Suprapubic skin (tissue), 4 donors: ENCODE data around the gene TMEM131L. TPM values are rescaled to one million over a fixed set of nuclear protein-coding genes. Genes with fewer than 3 reads are reported as not detected.
"Not testable (repeated sequence)": the region's sequence is repeated elsewhere in the genome, so short reads cannot be mapped to it uniquely, and the experiment has no call there.

ENCODE experiments used
- DNase-seq, 2 donors: peaks; one replicate each; pipeline ENCODE4 v3.0.0-alpha.2; 2019; ENCODE audit warnings: low spot score in 2 of 2
- H3K27ac ChIP-seq: fragments of 200-600 bp; sonication (generic); one replicate; pipeline ENCODE4 v1.5.1; 2019
- H3K27me3 ChIP-seq: fragments of 200-600 bp; sonication (generic); one replicate; pipeline ENCODE4 v1.5.1; 2019
- H3K36me3 ChIP-seq: fragments of 200-600 bp; sonication (generic); one replicate; pipeline ENCODE4 v1.5.1; 2019
- H3K4me1 ChIP-seq: fragments of 200-600 bp; sonication (generic); one replicate; pipeline ENCODE4 v1.5.1; 2019
- H3K4me3 ChIP-seq: fragments of 200-600 bp; sonication (generic); one replicate; pipeline ENCODE4 v1.5.1; 2019; ENCODE audit warnings: mild to moderate bottlenecking
- H3K9me3 ChIP-seq: fragments of 200-600 bp; sonication (generic); one replicate; pipeline ENCODE4 v1.5.1; 2019
- EP300 ChIP-seq: sonication (generic); formaldehyde crosslinking; IDR thresholded peaks from one replicate; pipeline ENCODE4 v1.6.1; 2017; ENCODE audit warnings: antibody characterized with exemption
- POLR2A ChIP-seq, 2 donors: fragments of 450-650 bp; IDR thresholded peaks; one replicate each; pipeline ENCODE4 v1.6.1; 2017; ENCODE audit warnings: antibody characterized with exemption in 2 of 2, mild to moderate bottlenecking in 2 of 2, moderate library complexity in 2 of 2
- POLR2AphosphoS5 ChIP-seq, 3 donors: sonication (generic); formaldehyde crosslinking; IDR thresholded peaks; one replicate each; pipeline ENCODE4 v1.6.1; 2017; ENCODE audit warnings: antibody characterized with exemption in 3 of 3
- WGBS: methylation state at CpG from one replicate; pipeline ENCODE4 v1.1.5; 2018; 5-methylcytosine and 5-hydroxymethylcytosine counted together
- total RNA-seq, 4 donors: library from RNA; depleted of rRNA; stranded (reverse); fragments of >200 nt; gene quantifications; one replicate each; pipeline ENCODE4 v1.1.0, GENCODE V29; 2016
- TF ChIP-seq, protein P1 (sequence below), 2 donors: fragments of 200-600 bp in 1 of 2; fragments of 450-650 bp in 1 of 2; sonication (generic) in 1 of 2; IDR thresholded peaks; one replicate each; pipeline ENCODE4 v1.5.1; 2016 to 2019; ENCODE audit warnings: antibody characterized with exemption in 2 of 2, mild to moderate bottlenecking in 1 of 2, moderate library complexity in 1 of 2

Gene TMEM131L
- total RNA-seq, 4 donors from 2014 or later = 13.5 to 25.0 (median 17.2) TPM

GRCh38 chr4:153450544-153450917 lies 15.6 kb upstream of the TMEM131L start:
- Histone ChIP-seq H3K9me3 (no peaks in the 10 kb centered on the region), H3K4me3 (no peak overlapping the region), H3K4me1 (peaks cover 12% of the 10 kb centered on the region), H3K27ac (no peak overlapping the region), H3K27me3 (no peaks in the 10 kb centered on the region), H3K36me3 (no peaks in the 10 kb centered on the region)
- no peak for DNase-seq
- TF ChIP-seq, protein P1, sequence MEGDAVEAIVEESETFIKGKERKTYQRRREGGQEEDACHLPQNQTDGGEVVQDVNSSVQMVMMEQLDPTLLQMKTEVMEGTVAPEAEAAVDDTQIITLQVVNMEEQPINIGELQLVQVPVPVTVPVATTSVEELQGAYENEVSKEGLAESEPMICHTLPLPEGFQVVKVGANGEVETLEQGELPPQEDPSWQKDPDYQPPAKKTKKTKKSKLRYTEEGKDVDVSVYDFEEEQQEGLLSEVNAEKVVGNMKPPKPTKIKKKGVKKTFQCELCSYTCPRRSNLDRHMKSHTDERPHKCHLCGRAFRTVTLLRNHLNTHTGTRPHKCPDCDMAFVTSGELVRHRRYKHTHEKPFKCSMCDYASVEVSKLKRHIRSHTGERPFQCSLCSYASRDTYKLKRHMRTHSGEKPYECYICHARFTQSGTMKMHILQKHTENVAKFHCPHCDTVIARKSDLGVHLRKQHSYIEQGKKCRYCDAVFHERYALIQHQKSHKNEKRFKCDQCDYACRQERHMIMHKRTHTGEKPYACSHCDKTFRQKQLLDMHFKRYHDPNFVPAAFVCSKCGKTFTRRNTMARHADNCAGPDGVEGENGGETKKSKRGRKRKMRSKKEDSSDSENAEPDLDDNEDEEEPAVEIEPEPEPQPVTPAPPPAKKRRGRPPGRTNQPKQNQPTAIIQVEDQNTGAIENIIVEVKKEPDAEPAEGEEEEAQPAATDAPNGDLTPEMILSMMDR (IDR thresholded peaks at IDR 0.05) = no peak
- TF ChIP-seq EP300 = no peak
- TF ChIP-seq POLR2AphosphoS5 (IDR thresholded peaks at IDR 0.05) = no peak
- 86% methylated on average over 5 of the region's 5 CpGs for WGBS

DNA sequence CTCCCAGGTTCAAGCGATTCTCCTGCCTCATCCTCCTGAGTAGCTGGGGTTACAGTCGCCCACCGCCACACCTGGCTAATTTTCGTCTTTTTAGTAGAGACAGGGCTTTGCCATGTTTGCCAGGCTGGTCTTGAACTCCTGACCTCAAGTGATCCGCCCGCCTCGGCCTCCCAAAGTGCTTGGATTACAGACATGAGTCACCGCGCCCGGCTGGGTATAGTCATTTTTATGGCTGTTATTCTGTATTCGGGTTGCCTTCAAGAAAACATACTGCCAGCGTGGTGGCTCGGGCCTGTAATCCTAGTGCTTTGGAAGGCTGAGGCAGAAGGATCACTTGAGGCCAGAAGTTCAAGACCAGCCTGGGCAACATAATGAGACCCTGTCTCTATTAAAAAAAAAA lies 15.0 kb upstream of the TMEM131L start:
- not testable (repeated sequence) for H3K36me3 ChIP-seq, H3K27ac ChIP-seq, H3K27me3 ChIP-seq, H3K4me3 ChIP-seq, DNase-seq, H3K9me3 ChIP-seq
- 94% methylated on average over 13 of the region's 13 CpGs for WGBS
- peaks cover 12% of the 10 kb centered on the region for H3K4me1 ChIP-seq

DNA sequence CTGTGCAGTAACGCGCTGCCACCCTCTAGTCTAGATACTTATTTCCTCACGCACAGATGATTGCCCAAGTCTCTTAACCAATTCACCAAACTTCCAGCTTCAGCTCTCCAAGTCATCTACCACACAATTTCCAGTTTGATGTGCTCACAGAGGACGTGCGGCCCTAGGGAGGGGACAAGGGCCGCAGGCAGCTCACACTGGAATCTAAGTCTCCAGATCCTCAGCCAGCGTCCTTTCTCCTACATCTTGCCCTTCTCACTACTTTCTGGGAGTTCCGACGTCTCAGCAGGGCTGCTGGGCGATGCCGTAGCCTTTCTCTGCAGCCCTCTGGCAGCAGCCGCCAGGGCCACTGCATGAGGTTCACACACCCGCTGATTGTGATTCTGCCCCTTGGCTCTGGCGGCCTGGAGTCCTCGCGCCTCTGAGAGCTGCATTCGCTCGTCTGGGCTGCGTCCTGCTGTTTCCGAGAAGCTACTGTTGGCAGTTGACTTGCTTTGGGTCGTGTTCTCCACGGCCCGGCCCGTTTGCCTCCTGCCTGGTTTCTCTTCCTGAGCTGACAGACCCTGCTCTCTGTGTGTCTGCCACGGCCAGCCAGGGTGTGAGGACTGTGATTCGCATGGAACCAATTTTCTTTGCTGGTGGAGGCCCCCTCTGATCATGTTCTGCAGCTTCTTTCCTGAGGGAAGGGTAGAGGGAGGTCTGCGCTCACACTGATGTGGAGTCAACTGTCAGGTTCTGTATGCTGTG lies 14.1 kb upstream of the TMEM131L start:
- no peak overlapping the region for H3K27ac ChIP-seq
- 89% methylated on average over 25 of the region's 27 CpGs for WGBS

DNA sequence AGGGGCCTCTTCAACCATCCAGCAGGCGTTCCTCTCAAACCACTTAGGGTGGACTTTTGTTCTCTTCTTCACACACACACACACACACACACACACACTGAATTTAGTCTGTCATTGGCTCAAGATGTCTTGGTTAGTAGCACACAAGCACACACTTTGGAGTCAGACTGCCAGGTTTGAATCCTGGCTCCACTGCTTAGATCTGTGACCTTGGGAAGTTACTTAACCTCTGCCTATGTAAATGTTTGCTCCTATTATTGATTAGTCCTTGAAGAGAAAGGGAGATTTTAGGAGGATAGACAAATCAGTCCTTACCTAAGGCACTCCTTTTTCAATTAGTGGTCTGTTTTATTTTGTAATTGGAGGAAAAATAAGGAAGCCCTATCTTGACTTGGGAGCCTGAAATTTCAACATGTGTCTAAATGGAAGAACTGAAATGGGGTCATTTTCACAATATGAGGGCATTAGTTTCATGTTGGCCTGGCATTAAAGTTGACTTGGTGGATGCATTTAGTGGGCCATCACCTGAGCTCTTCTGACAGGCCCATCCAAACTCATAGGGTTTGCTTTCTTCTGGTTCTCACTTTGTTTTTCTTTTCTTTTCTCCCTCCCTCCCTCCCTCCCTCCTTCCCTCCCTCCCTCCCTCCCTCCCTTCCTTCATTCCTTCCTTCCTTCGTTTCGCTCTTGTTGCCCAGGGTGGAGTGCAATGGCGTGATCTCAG lies 13.3 kb upstream of the TMEM131L start:
- Histone ChIP-seq H3K4me3 (no peak overlapping the region), H3K9me3 (no peaks in the 10 kb centered on the region), H3K27ac (no peak overlapping the region), H3K27me3 (no peaks in the 10 kb centered on the region), H3K4me1 (peaks cover 8% of the 10 kb centered on the region), H3K36me3 (no peaks in the 10 kb centered on the region)
- 94% methylated on average over 4 of the region's 4 CpGs for WGBS
- TF ChIP-seq POLR2A (IDR thresholded peaks at IDR 0.05) (no peak), EP300 (no peak), POLR2AphosphoS5 (IDR thresholded peaks at IDR 0.05) (no peak)
- TF ChIP-seq, protein P1 (IDR thresholded peaks at IDR 0.05) = no peak
- no peak for DNase-seq

More for the DNA sequence above, 14.1 kb upstream of the TMEM131L start:
- H3K36me3 ChIP-seq = no peaks in the 10 kb centered on the region
- H3K9me3 ChIP-seq = no peaks in the 10 kb centered on the region
- H3K4me3 ChIP-seq = no peak overlapping the region
- TF ChIP-seq POLR2A (IDR thresholded peaks at IDR 0.05) (no peak), EP300 (no peak)
- H3K4me1 ChIP-seq = peaks cover 12% of the 10 kb centered on the region
- no peaks in the 10 kb centered on the region for H3K27me3 ChIP-seq
- no peak for DNase-seq

GRCh38 chr4:153453402-153453801 lies 12.8 kb upstream of the TMEM131L start:
- 83% methylated on average over 8 of the region's 8 CpGs for WGBS
- peaks cover 3% of the 10 kb centered on the region for H3K4me1 ChIP-seq
- H3K4me3 ChIP-seq = no peak overlapping the region
- no peaks in the 10 kb centered on the region for H3K9me3 ChIP-seq
- H3K27me3 ChIP-seq = no peaks in the 10 kb centered on the region
- H3K27ac ChIP-seq = no peak overlapping the region
- no peaks in the 10 kb centered on the region for H3K36me3 ChIP-seq
- TF ChIP-seq POLR2AphosphoS5 (IDR thresholded peaks at IDR 0.05) = no peak
- no peak for TF ChIP-seq EP300
- TF ChIP-seq POLR2A (IDR thresholded peaks at IDR 0.05) = no peak
- TF ChIP-seq, protein P1 (IDR thresholded peaks at IDR 0.05) = no peak
- no peak for DNase-seq

DNA sequence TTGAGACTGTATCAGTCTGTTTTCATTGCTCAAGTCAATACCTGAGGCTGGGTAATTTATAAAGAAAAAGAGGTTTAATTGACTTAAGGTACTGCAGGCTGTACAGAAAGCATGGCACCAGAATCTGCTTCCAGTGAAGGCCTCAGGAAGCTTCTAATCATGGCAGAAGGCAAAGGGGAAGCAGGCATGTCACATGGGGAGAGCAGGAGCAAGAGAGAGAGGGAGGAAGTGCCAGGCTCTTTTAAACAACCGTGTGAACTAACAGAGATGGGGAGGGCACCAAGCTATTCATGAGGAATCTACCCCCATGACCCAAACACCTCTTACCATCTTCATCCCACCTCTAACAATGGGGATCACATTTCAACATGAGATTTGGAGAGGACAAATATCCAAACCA lies 7.2 kb upstream of the TMEM131L start:
- Histone ChIP-seq H3K36me3 (no peaks in the 10 kb centered on the region), H3K27ac (no peak overlapping the region), H3K9me3 (no peaks in the 10 kb centered on the region), H3K4me1 (no peaks in the 10 kb centered on the region), H3K4me3 (no peak overlapping the region), H3K27me3 (no peaks in the 10 kb centered on the region)
- no peak for DNase-seq
- no peak for TF ChIP-seq POLR2A (IDR thresholded peaks at IDR 0.05)
- TF ChIP-seq POLR2AphosphoS5 (IDR thresholded peaks at IDR 0.05) = no peak
- TF ChIP-seq, protein P1 (IDR thresholded peaks at IDR 0.05) = no peak
- no peak for TF ChIP-seq EP300
- WGBS = 30% methylated on average over 1 of the region's 1 CpG

GRCh38 chr4:153461549-153461948 lies 4.6 kb upstream of the TMEM131L start:
- DNase-seq, H3K9me3 ChIP-seq, H3K27ac ChIP-seq, H3K36me3 ChIP-seq, H3K4me3 ChIP-seq, H3K27me3 ChIP-seq: not testable (repeated sequence)
- peaks cover 18% of the 10 kb centered on the region for H3K4me1 ChIP-seq
- 95% methylated on average over 4 of the region's 4 CpGs for WGBS
